NCI-H510A (cell line): ENCODE results near the gene TSPAN32.
"Not testable (repeated sequence)": the region's sequence is repeated elsewhere in the genome, so short reads cannot be mapped to it uniquely, and the experiment has no call there.

Source experiments
- DNase-seq: peaks from one replicate; lab custom pipeline; 2025; lab: John Stamatoyannopoulos, UW

Gene TSPAN32

DNA sequence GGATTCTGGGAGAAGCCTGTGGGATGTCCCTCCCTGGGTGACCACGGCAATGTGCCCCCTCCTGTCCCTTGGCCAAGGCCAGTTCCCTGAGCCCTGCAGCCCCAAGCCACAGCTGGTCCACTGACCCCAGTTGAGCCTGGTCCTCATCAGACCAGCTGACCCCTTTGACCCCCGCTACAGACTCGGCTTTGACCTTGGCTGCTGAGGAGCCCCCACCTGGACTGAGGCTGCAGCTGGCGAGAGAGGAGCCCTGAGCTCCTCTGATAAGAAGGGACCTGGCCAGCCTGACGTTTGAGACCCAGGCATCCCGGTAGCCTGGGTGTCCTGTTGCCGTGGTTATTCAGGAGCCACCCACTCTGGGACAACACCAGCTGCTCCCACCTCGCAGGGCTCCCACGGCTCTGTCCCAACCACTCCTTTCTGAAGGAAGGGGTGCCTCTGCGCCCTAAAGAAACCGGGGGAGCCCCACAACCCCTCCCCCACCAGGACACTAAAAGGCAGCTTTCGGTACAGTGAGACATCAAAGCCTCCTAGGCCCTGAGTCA, 34.4 kb upstream of the TSPAN32 start:
- no peak for DNase-seq

DNA sequence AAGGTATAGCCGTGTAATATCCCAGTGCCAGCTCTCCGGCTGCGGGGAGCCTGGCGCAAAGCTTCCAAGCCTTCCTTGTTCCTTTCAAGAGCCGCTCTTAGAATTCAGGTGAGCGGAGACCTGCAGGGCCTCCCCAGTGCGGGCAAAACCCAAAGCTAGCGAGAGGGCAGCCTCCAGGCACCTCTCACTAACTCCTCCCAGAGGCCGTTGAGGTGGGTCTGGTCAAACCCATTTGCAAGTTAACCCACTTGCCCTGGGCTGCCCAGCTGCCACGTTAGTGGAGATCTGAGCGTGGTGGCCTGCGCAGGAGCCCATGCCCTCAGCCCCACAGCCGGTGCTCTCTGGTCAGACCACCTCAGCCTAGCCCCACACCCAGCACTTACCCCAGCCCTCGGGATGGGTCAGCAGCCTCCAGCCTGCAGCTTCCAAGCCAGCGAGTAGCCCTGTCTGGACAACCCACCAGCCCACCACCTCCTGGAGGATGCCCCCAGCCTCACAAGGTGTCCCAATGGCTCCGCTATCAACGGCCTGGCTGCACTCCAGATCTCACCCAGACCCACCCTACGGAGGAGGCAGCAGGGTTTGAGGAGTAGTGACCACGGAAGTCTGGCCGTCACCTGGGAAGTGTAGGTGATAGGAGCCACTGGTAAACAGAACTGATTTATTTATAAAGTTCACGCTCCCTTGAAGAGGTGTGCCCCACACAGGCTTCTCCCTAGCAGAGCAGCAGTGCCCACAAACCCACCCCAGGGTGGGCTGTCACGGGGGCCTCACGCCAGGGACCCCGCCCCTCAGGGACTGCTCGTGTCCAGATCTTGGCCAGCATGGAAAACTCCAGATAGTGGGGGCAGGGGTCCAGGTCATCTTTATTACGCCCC, 33.7 kb upstream of the TSPAN32 start:
- no peak for DNase-seq

DNA sequence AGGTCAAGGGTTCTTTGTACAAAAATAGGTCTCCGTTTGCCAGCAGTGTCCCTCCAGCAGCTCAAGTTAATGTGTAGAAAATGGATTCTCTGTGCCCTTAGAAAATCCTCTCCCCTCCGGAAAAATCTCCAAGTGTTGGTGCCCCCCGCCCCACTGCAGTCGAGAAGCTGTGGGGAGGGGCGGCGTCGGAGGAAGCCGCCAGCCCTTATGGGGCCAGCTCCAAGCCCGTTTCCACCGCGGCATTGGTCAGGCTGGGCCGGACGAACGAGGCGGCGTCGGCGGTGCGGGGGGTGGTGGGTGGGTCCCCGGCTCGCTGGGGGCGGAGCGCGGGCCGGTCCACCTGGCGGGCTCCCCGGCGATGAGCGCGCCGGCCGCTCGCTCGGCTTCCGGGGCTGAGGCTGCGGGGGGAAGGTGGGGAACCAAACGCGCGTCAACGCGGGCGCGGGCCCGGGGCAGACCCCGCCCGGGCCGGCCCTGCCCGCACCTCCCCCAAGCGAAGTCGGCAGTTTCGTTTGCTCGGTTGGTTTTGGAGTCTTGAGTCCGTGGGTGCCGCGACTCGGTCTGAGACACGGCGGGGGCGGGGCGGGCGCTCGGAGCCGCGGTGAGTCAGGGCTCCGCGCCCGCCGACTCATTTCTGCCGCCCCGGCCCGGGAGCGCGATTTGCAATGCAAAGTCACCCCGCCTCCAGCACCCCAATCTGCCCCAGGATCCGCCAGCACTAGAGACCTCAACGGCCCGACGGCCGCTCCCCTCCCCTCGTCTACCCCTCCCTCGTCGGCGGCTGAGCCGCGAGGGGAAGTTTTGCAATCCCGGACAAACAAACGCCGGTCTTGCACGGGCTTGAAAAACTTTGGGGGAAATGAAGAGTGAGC, 32.8 kb upstream of the TSPAN32 start:
- DNase-seq = no peak

DNA sequence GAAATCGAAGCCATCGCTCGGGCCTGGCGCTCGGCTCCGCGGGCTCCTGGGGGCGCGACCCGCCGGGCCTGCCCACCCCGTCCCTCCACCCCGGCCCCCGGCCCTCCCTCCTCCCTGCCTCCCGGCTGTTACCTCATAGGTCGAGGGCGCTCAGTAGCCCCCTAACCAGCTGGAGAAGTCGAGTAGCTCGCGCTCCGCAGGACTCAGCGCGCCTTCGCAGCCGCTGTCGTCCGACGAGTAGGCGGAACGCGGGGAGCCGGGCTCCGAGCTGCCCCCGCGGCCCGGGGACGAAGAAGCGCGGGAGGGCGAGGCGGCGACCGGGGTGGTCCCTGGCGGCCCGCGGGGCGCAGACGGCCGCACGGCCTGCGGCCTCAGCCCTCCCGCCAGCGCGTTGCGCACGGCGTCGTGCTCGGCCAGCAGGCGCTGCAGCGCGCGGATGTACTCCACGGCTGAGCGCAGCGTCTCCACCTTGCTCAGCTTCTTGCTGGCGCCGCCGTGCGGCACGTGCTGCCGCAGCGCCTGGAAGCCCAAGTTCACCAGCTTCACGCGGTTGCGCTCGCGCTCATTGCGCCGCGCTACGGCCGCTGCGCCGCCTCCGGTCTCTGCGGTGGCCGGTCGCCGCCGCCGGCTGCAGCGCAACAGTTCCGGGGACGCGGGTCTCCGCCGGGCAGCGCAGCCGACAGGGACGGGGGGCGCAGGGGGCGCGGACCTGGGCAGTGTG, 32.1 kb upstream of the TSPAN32 start:
- no peak for DNase-seq

DNA sequence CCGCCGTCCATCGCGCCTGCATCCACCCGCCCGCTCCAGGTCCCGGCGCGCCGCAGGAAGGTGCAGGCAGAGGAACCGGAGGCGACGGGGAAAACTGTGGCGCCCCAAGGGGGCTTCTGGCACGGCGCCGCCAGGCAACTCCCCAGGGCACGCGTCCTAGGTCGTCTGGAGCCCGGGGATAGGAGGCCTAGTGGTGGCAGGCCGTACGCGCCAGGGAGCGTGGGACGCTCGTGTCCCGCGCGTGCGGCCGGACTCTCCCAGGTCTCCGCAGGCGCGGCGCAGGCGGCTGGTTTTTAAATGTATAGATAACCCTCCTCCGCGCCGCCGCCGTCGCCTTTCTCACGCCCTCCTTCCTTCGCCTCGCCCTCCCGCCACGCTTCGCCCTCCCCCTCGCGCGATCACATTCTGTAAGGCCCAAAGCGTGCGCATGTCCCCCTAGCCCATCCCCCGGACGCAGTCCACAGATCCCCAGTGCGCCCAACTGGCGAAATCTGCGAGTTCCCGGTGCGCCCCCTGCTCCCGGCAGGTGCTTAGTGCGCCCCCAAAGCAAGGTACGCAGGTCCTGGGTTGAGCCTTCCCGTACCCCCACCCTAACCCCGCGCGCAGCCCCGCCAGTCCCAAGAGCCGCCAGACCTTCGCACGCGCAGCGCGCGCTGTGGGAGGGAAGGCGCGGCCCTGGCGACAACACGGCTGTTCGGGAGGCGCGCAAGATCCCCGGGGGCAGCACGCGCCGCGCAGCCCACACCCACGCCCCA, 31.3 kb upstream of the TSPAN32 start, which contains the start of gene ASCL2:
TSS of gene ASCL2 (minus strand) at position 267 of the 755 bp plus-strand sequence. CDS start at position 11, 256 bp downstream.
- no peak for DNase-seq

DNA sequence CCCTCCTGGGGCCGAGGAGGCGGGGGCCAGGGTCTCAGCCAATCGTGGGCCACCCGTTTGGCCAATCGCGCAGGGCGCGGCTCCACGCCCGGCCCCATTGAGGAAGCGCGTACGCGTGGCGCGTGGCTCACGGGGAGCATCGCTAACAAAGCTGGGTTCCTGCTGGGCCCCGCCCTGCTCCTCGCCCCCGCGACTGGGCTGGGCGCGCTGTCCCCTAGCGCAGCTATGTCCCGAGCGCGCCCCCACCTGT, 30.8 kb upstream of the TSPAN32 start:
- no peak for DNase-seq

DNA sequence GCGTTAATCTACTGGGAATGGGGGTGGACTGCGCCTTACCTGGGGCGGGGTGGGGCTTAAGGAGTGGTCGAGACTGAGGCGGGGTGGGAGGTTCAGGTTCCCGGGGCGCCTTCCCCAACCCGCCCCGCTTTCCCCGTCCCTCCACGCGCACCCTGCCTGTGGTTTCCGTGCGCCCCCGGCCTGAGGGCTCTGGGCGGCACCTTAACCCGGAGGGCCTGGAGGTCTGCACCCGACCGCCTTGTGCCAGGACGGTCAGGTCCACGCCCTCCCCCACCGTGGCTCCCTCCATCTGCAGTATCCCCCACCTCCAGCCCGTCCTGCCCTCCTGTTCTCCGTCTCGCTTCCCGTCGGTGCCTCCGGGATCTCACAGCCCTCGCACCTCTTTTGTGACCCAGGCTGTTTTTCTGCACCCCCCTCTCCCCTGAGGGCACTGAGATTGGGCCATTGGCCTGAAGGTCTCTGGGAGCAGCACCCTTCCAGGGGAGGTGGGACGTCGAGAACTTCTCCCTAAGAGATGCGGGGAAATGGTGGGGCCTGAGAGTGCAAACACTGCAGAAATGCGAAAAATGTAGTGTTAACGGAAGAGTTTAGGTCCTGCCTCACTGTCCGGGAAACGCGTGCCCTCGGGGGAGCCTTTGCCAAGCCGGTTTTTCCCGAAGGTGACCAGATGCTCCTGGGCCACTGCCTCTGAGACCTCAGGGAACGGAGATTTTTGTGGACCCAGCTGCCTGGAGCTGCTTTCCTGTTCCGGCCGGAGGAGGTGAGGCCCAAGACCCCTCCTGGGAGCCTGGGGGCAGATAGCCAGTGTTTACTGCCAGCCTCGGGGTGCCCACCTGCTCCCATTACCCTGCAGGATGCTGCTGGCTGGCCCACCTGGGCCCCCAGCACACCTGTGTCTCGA, 30.2 kb upstream of the TSPAN32 start:
- no peak for DNase-seq

DNA sequence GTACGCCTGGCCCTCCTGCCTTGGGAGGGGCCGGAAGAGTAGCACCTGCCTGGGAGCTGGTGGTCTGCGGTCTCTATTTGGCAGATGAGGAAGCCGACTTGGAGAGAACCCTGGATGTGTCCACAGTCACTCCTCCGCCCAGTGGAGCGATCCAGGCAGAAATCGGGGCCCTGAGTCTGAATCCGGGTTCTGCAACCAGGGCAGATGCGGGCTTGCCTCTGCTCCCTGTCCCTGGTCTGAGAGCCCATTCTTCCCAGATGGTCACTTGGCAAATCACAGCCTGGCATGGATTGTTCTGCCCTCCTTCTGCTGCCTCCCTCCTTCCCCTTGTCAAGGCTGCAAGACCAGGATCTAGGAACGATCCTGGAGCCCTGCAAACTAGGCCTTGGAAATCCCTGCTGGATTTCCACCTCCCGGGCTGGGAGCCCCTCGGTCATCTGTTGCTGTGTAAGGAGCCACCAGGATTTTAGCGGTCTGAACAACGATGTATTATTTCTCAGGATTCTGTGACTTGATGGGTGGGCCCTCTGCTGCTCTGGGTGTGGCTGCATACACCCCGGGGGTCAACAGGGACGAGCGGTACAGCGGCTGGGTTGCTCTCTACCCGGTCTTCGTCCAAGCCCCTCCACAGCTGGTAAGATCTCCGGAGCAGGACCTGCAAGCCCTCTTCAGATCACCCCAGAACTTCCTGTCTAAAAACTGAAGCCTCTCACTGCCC, 29.4 kb upstream of the TSPAN32 start:
- no peak for DNase-seq

DNA sequence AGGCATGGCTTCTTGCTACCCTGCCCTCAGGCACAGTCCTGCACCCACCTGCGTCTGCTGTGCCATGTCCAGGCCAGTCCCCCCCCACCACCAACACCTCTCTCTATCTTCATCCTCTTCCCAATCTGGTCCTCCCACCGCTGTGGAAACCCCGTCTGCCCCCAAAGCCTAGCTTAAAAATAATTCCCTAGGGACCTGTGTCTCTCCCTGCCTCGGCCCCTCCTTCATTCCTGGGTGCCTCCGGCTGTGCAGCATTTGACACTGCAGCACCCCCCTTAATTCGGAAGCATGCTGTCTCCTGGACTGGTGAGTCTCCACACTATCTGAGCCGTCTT, 28.9 kb upstream of the TSPAN32 start:
- DNase-seq = no peak

DNA sequence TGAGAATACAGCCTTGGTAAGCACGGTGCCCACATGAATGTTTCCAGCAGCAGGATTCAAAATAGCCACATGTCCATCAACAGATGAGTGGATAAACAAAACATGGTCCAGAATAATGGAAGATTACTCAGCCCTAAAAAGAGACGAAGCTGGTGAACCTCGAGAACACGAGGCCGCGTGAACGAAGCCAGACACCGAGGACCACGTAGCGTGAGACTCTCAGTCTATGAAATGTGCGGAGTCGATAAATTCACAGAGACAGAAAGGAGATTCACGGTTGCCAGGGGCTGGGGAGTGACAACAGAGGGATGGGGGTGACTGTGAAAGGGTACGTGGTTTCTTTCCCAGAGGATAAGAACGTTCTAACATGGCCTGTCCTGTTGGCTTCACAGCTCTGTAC, 28.5 kb upstream of the TSPAN32 start:
- DNase-seq = no peak

DNA sequence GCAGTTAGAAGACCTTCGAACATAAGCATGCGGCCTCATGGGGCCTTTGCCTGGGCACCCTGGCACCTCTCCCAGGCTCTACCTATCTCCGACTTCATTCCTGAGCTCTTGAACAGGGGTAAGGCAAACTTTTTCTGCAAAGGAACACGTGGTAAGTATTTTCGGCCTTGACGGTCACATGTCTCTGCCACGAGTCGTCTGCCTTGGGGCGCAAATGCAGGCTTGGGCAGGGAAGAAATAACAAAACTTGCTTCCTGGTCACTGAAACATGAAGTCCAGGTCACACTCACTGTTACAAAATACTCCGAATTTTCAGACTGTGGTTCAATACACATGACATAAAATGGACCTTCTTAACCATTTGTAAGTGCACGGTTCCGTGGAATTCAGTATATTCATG, 28.0 kb upstream of the TSPAN32 start:
- DNase-seq = no peak

DNA sequence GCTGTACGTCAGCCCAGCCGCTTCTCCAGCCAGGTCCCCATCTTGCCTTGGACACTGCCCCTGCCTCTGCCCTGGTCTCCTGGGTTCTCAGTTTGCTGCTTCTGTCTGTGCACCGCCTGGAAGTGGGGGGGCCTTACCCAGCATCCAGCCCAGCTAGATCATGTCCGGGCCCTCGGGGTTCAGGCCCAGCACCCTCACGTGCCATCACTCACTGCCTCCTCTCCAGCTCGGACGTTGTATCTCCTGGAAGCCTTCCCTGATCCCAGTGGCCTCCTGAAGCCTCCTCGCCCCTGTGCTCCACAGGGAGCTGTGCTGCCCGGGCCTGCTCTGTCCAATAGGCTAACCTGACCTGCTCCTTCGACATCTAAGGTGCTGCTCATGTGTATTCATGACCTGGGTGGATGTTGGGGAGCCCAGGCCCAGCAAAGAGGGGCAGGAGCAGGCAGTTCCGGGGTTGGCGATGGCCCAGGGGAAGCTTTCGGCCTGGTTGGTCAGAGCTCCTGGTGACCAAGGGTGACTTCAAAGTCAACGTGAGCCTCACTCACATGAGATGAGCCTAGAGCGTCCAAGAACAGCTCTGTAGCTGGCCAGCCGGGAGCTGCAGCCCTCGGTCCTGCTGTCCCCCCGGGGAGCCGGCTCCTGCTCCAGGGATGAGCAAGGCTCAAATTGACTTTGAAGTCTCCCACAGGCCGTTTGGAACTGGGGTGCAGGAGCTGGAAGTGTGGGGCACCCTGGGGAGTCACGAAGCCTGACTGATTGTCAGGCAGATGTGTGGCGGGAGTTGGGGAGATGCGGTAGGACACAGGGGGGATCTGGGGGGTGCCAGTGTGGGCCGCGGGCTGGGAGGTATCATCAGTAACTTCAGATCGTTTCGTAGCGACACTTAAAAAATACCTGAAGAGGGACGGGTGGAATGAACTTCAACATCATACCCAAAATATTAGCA, 26.2 kb upstream of the TSPAN32 start:
- no peak for DNase-seq

DNA sequence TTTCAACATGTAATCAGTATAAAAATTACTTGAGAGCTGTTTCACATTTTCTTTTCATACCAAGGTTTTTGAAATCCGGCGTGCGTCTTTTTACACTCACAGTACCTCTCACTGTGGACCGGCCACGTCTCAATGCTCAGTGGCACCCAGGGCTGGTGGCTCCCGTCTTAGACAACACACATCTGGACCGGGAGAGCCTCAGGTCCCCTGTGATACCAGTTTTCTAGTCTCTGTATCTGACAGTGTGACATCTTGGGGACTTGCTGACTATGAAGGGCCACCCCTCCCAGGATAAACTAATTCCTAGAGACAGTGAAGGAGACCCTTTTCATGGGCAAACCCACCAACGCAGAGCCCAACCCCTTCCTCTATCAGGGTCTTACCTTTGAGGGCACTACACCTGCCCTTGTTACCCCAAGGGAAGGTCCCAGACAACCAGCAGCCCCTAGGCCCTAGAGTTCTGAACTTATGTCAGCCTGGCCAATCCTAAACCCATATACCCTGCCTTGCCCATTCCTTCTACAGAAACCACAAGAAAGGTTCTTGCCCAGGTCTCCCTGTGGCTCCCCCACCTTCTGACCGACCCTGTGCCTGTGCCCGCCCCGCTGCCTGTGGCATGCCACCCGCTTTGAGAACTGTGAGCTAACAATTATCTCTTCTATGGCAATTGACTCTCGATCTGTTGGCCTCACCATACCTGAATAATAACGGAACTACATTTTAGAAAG, 25.4 kb upstream of the TSPAN32 start:
- DNase-seq = no peak

DNA sequence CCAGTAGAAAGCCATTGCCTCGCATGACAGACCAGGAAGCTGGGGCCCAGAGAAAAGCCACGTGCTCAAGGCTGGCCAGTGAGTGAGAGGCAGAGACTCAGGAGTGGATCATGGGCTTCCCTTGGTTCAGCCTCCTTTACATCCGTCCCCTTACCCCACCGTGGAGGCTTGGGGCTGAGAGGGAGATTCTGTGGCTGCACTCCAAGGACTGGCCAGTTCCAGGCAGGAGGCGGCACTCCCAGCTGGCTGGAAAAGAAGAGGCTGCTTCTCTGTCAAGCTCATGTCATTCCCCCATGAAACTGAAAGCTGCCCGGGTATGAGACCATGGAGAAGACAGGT, 24.8 kb upstream of the TSPAN32 start:
- DNase-seq = no peak

DNA sequence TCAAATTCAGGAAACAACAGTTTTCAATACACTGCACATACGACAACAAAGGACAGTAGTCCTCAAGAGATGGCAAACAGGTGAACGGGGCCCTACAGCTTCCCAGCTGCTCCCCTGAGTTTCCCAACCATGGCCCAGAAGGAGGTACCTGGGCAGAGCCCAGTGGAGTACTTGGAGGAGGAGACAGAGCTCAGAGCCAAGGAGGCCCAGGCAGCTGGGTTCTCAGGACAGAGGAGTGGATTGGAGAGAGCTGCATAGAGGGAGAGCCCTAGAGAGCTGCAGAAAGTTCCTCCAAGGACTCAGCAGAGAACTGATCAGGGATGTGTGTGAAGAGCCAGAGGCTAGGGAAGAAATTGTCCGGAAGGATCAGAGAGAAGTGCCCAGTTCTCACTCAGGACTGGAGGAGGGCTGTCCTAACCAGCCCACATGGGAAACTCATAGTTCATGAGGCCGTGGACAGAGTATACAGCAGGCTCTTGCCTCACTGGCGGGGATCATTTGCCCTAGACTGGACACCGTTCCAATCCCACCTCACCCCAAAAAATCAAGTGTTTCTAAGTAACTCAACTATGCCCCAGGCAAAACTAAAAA, 23.8 kb upstream of the TSPAN32 start:
- DNase-seq = no peak

DNA sequence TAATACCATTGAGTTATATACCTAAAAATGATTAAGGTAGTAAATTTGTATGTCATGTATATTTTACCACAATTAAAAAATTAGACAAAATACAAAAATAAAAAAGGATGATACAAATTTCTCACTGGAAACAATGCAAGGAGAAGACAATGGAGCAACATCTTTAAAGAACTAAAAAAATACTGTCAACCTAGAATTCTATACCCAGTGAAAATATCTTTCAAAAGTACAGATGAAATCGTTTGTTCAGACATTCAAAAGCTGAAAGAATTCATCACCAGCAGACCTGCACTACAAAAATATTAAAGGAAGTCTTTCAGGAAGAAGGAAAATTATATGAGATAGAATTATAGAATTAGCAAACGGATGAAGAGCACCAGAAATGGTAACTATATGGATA, 21.6 kb upstream of the TSPAN32 start:
- DNase-seq = no peak

DNA sequence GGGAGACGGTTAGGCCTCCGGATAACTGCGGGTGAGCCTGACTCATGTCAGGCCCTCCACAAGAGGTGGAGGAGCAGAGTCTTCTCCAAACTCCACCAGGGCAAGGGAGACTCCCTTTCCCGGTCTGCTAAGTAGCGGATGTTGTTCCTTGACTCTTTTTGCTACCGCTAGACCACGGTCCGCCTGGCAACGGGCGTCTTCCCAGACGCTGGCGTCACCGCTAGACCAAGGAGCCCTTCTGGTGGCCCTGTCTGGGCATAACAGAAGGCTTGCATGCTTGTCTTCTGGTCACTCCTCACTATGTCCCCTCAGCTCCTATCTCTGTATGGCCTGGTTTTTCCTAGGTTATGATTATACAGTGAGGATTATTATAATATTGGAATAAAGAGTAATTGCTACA, 15.5 kb upstream of the TSPAN32 start:
- not testable (repeated sequence) for DNase-seq

DNA sequence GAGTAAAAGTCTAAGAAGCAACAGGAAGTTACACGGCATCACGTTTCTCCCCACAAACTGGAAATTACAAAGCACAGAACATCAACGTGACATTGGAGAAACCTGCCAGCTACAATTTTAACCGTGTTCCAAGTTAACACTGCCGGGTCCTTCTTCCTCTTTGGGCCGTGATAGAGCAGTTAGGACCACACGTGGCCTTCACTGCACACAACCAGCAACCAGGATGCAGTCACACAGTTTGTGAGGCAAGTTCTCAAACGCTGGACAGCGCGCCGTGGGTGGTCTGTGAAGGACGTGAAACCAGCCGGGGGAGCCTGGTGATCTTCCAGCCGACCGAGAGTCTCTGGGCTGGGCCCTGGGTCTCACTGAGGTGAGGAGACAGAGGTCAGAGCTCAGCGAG, 14.7 kb upstream of the TSPAN32 start:
- no peak for DNase-seq
